CD4-positive, alpha-beta memory T cell (primary cell): ENCODE measurements around the gene RGS3. TPM values are rescaled to one million over a fixed set of nuclear protein-coding genes. Genes with fewer than 3 reads are reported as not detected.
A peak's percentile ranks its signal among the peaks of the same experiment; 100 is the strongest.

Experiments
- CTCF ChIA-PET: fragments of 350-600 bp; sonication (Branson Sonifier 250); formaldehyde crosslinking; loops from one replicate; lab custom pipeline; 2021; ENCODE audit warnings: inconsistent platforms; ENCODE audit not compliant: partially characterized antibody; lab: Charles Lee
- POLR2A ChIA-PET: fragments of 350-600 bp; sonication (Branson Sonifier 250); formaldehyde crosslinking; loops from one replicate; lab custom pipeline; 2021; ENCODE audit not compliant: partially characterized antibody; lab: Charles Lee
- DNase-seq, 5 donors: peaks; one replicate each; pipeline versions ENCODE4 v3.0.0 to v3.0.0-alpha.2; 2020 to 2022; ENCODE audit warnings: mixed read lengths in 1 of 5
- H3K27ac ChIP-seq: one replicate; pipeline ENCODE4 v1.7.0; 2013; ENCODE audit warnings: low read depth, low read length
- H3K27me3 ChIP-seq: 2 replicates; pipeline ENCODE4 v1.7.0; 2013; ENCODE audit warnings: mild to moderate bottlenecking, low read length, moderate library complexity; ENCODE audit not compliant: insufficient read depth
- H3K36me3 ChIP-seq: 2 replicates; pipeline ENCODE4 v1.7.0; 2013; ENCODE audit warnings: mild to moderate bottlenecking, low read length, moderate library complexity; ENCODE audit not compliant: insufficient read depth
- H3K4me1 ChIP-seq: 2 replicates; pipeline ENCODE4 v1.7.0; 2013; ENCODE audit warnings: mild to moderate bottlenecking, low read length, moderate library complexity; ENCODE audit not compliant: insufficient read depth
- H3K4me3 ChIP-seq, 2 donors: one replicate each; pipeline ENCODE4 v1.7.0; 2013; ENCODE audit warnings: low read length in 2 of 2, mild to moderate bottlenecking in 1 of 2
- H3K9me3 ChIP-seq, 2 donors: one replicate each; pipeline ENCODE4 v1.7.0; 2013; ENCODE audit warnings: low read length in 2 of 2, control low read depth in 1 of 2; ENCODE audit not compliant: control insufficient read depth in 1 of 2
- H3K27ac Mint-ChIP-seq, 7 donors: one replicate each; pipeline ENCODE4 v1.8.0; 2020 to 2021; ENCODE audit warnings: mixed read lengths in 7 of 7, mild to moderate bottlenecking in 6 of 7, inconsistent platforms in 3 of 7, moderate library complexity in 3 of 7
- H3K27me3 Mint-ChIP-seq, 2 donors: one replicate each; pipeline ENCODE4 v1.8.0; 2020 to 2021; ENCODE audit warnings: mixed read lengths in 2 of 2
- H3K36me3 Mint-ChIP-seq, 2 donors: one replicate each; pipeline ENCODE4 v1.8.0; 2020 to 2021; ENCODE audit warnings: mixed read lengths in 2 of 2, inconsistent platforms in 1 of 2, mild to moderate bottlenecking in 1 of 2
- H3K4me1 Mint-ChIP-seq, 4 donors: one replicate each; pipeline ENCODE4 v1.8.0; 2020 to 2021; ENCODE audit warnings: mixed read lengths in 4 of 4, mild to moderate bottlenecking in 1 of 4
- H3K4me3 Mint-ChIP-seq, 8 donors: one replicate each; pipeline ENCODE4 v1.8.0; 2020 to 2021; ENCODE audit warnings: mixed read lengths in 8 of 8, mild to moderate bottlenecking in 7 of 8, moderate library complexity in 6 of 8, inconsistent platforms in 3 of 8
- H3K9me3 Mint-ChIP-seq, 8 donors: one replicate each; pipeline ENCODE4 v1.8.0; 2020 to 2021; ENCODE audit warnings: mixed read lengths in 8 of 8, mild to moderate bottlenecking in 5 of 8, inconsistent platforms in 3 of 8, moderate library complexity in 1 of 8
- intact Hi-C: fragments of 100-400 bp; cut with micrococcal nuclease; formaldehyde crosslinking; loops from one replicate; pipeline ENCODE4 v1.15.1; 2023
- polyA plus RNA-seq, 2 donors: library from polyadenylated mRNA; unstranded; fragments of 300-500 nt; fragmentation: Illumina TruSeq; gene quantifications; one replicate each; pipeline ENCODE4 v1.2.3, GENCODE V29; 2021
- total RNA-seq, 2 experiments: library from RNA; stranded (reverse); gene quantifications; one replicate each; pipeline ENCODE4 v1.2.3, GENCODE V29; 2021

RGS3 gene
- total and polyA plus RNA-seq, 4 experiments from 2014 or later, result 3.4 to 23.2 (median 18.0) TPM

GRCh38 chr9:113526841-113527240 is 63.3 kb downstream of the RGS3 start:
- H3K27me3 ChIP-seq, result no peaks in the 10 kb centered on the region
- H3K4me1 ChIP-seq, result peaks cover 46% of the 10 kb centered on the region
- Mint-ChIP-seq H3K9me3 (no peaks in the 10 kb centered on the region), H3K4me3 (no peak overlapping the region), H3K36me3 (peaks cover 40 to 66% of the 10 kb centered on the region in 2 donors), H3K27ac (peak overlapping the region in 5 of 7 donors; percentile 37 to 84 (median 63)), H3K27me3 (no peaks in the 10 kb centered on the region), H3K4me1 (peaks cover 38 to 58% (median 48%) of the 10 kb centered on the region in 4 donors)
- no peaks in the 10 kb centered on the region for H3K9me3 ChIP-seq
- ChIA-PET POLR2A (interaction anchor here (1.1 kb wide), 1 partner anchor 9 kb away, joined by 5 read pairs; no protein-coding TSS in a partner anchor), CTCF (interaction anchor here (1.3 kb wide), 1 partner anchor 52 kb away, joined by 4 read pairs; no protein-coding TSS in a partner anchor)
- H3K4me3 ChIP-seq, result no peak overlapping the region
- H3K36me3 ChIP-seq, result peaks cover 52% of the 10 kb centered on the region
- H3K27ac ChIP-seq, result no peak overlapping the region
- no peak for DNase-seq
- intact Hi-C loops, result no loop called here

GRCh38 chr9:113528088-113528487 is 64.6 kb downstream of the RGS3 start:
- H3K36me3 Mint-ChIP-seq, result peaks cover 42 to 64% of the 10 kb centered on the region in 2 donors
- peak overlapping the region; percentile 1 to 88 (median 32) for H3K27ac Mint-ChIP-seq
- no peak overlapping the region for H3K4me3 Mint-ChIP-seq
- ChIA-PET CTCF (no interaction called here), POLR2A (interaction anchor here (1.0 kb wide), 1 partner anchor 9 kb away, joined by 3 read pairs; no protein-coding TSS in a partner anchor)
- no peak overlapping the region for H3K4me3 ChIP-seq
- H3K27ac ChIP-seq, result no peak overlapping the region
- peaks cover 26 to 46% (median 37%) of the 10 kb centered on the region in 4 donors for H3K4me1 Mint-ChIP-seq
- peaks cover 34% of the 10 kb centered on the region for H3K4me1 ChIP-seq
- H3K36me3 ChIP-seq, result peaks cover 55% of the 10 kb centered on the region
- DNase-seq, result no peak
- H3K27me3 Mint-ChIP-seq, result no peaks in the 10 kb centered on the region
- no peaks in the 10 kb centered on the region for H3K9me3 Mint-ChIP-seq
- intact Hi-C loops, result no loop called here
- H3K27me3 ChIP-seq, result no peaks in the 10 kb centered on the region
- H3K9me3 ChIP-seq, result no peaks in the 10 kb centered on the region

- Mint-ChIP-seq H3K9me3 (no peaks in the 10 kb centered on the region), H3K27ac (peak overlapping the region in 1 of 7 donors; percentile 54), H3K4me3 (no peak overlapping the region), H3K36me3 (peaks cover 42 to 60% of the 10 kb centered on the region in 2 donors), H3K27me3 (no peaks in the 10 kb centered on the region), H3K4me1 (peaks cover 19 to 39% (median 31%) of the 10 kb centered on the region in 4 donors)
- Histone ChIP-seq H3K27ac (no peak overlapping the region), H3K4me1 (peaks cover 27% of the 10 kb centered on the region), H3K36me3 (peaks cover 55% of the 10 kb centered on the region), H3K27me3 (no peaks in the 10 kb centered on the region), H3K9me3 (no peaks in the 10 kb centered on the region), H3K4me3 (no peak overlapping the region)
- ChIA-PET CTCF (no interaction called here), POLR2A (no interaction called here)
- intact Hi-C loops, result no loop called here
- no peak for DNase-seq
Measured at GRCh38 chr9:113528811-113529210, 65.3 kb downstream of the RGS3 start.

- Histone ChIP-seq H3K27ac (no peak overlapping the region), H3K36me3 (peaks cover 50% of the 10 kb centered on the region), H3K27me3 (no peaks in the 10 kb centered on the region), H3K9me3 (no peaks in the 10 kb centered on the region), H3K4me3 (no peak overlapping the region), H3K4me1 (peaks cover 20% of the 10 kb centered on the region)
- H3K4me1 Mint-ChIP-seq, result peaks cover 12 to 34% (median 26%) of the 10 kb centered on the region in 4 donors
- H3K9me3 Mint-ChIP-seq, result no peaks in the 10 kb centered on the region
- intact Hi-C loops, result no loop called here
- ChIA-PET POLR2A (no interaction called here), CTCF (interaction anchor here (1.1 to 2.2 kb wide), 2 partner anchors 12 to 129 kb away, joined by 3 to 5 read pairs; no protein-coding TSS in a partner anchor)
- no peak for DNase-seq
- no peaks in the 10 kb centered on the region for H3K27me3 Mint-ChIP-seq
- H3K4me3 Mint-ChIP-seq, result no peak overlapping the region
- peaks cover 44 to 60% of the 10 kb centered on the region in 2 donors for H3K36me3 Mint-ChIP-seq
- peak overlapping the region in 2 of 7 donors; percentile 29 to 56 for H3K27ac Mint-ChIP-seq
Measured at GRCh38 chr9:113529336-113530009, 65.9 kb downstream of the RGS3 start.

GRCh38 chr9:113530022-113530635 is 66.6 kb downstream of the RGS3 start:
- no peaks in the 10 kb centered on the region for H3K9me3 Mint-ChIP-seq
- peaks cover 9 to 27% (median 21%) of the 10 kb centered on the region in 4 donors for H3K4me1 Mint-ChIP-seq
- no peak overlapping the region for H3K4me3 Mint-ChIP-seq
- CTCF ChIA-PET, result interaction anchor here (1.1 to 2.2 kb wide), 3 partner anchors 13 to 128 kb away, joined by 3 to 5 read pairs (median 5); no protein-coding TSS in a partner anchor
- POLR2A ChIA-PET, result interaction anchor here (1.6 kb wide), 1 partner anchor 13 kb away, joined by 5 read pairs; no protein-coding TSS in a partner anchor
- no peak overlapping the region for H3K4me3 ChIP-seq
- intact Hi-C loops, result no loop called here
- peaks cover 14% of the 10 kb centered on the region for H3K4me1 ChIP-seq
- H3K27me3 Mint-ChIP-seq, result no peaks in the 10 kb centered on the region
- H3K27ac Mint-ChIP-seq, result peak overlapping the region in 5 of 7 donors; percentile 17 to 72 (median 42)
- peaks cover 44 to 58% of the 10 kb centered on the region in 2 donors for H3K36me3 Mint-ChIP-seq
- H3K27ac ChIP-seq, result no peak overlapping the region
- H3K36me3 ChIP-seq, result peaks cover 47% of the 10 kb centered on the region
- DNase-seq, result no peak
- no peaks in the 10 kb centered on the region for H3K27me3 ChIP-seq
- H3K9me3 ChIP-seq, result no peaks in the 10 kb centered on the region

GRCh38 chr9:113530942-113531341 is 67.4 kb downstream of the RGS3 start:
- peaks cover 50 to 59% of the 10 kb centered on the region in 2 donors for H3K36me3 Mint-ChIP-seq
- peaks cover 45% of the 10 kb centered on the region for H3K36me3 ChIP-seq

More at GRCh38 chr9:113530942-113531341, 67.4 kb downstream of the RGS3 start:
- no peaks in the 10 kb centered on the region for H3K27me3 Mint-ChIP-seq
- H3K9me3 Mint-ChIP-seq, result no peaks in the 10 kb centered on the region
- no peak for DNase-seq
- intact Hi-C loops, result no loop called here
- H3K4me1 ChIP-seq, result peaks cover 5% of the 10 kb centered on the region
- H3K9me3 ChIP-seq, result no peaks in the 10 kb centered on the region
- H3K27ac Mint-ChIP-seq, result peak overlapping the region in 2 of 7 donors; percentile 5 to 47
- H3K4me3 Mint-ChIP-seq, result no peak overlapping the region
- H3K4me3 ChIP-seq, result no peak overlapping the region
- no peaks in the 10 kb centered on the region for H3K27me3 ChIP-seq
- peaks cover 5 to 24% (median 16%) of the 10 kb centered on the region in 4 donors for H3K4me1 Mint-ChIP-seq
- no peak overlapping the region for H3K27ac ChIP-seq
- ChIA-PET POLR2A (interaction anchor here (1.6 kb wide), 1 partner anchor 14 kb away, joined by 5 read pairs; no protein-coding TSS in a partner anchor), CTCF (interaction anchor here (2.1 to 2.2 kb wide), 2 partner anchors 13 to 85 kb away, joined by 5 read pairs; no protein-coding TSS in a partner anchor)
